ENCODE measurements around the gene GCAT.

GCAT gene

GRCh38 chr22:37811867-37812266 lies 4.1 kb downstream of the GCAT start:
- DNase-seq, result no peak

DNA sequence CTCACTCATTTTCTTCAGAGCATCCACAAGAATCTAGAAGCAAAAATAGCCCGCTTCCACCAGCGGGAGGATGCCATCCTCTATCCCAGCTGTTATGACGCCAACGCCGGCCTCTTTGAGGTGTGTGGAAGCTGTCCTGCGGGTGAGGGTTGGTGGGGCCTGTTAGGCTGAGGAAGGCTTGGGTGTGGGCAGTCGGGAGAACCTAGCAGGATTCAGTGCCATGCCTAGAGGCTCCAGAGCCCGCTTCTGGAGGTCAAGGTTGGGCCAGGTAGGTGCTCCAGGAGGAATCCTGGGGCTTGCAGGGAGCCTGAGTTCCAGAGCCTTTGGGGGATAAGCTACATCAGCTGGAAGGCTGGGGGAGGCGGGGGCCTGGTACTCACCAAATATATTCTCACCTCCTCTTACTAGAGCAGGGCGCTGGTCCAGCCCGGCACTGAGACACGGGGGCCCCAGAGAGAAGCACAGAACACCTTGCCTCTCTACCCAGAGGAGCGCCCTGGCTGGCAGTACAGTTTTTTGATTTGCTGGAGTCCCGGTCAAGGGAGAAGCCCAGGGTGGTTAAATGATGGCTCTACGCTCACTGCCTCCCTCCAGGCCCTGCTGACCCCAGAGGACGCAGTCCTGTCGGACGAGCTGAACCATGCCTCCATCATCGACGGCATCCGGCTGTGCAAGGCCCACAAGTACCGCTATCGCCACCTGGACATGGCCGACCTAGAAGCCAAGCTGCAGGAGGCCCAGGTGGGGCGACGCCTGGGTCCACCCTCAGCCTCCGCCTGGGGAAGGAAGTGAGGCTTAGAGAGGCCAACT lies 5.3 kb downstream of the GCAT start:
- DNase-seq, result no peak

DNA sequence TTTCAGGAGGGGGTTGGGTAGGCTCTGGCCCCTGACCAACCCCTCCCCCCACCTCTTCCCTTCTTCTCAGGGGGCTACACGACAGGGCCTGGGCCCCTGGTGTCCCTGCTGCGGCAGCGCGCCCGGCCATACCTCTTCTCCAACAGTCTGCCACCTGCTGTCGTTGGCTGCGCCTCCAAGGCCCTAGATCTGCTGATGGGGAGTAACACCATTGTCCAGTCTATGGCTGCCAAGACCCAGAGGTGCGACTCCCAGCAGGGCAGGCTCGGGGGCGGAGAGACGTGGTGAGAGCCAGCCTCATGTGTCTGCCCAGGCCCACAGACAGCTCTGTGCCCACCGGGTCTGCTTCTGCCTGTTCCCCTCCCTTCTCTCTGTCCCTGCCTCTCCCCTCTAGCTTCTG lies 7.9 kb downstream of the GCAT start:
- no peak for DNase-seq

DNA sequence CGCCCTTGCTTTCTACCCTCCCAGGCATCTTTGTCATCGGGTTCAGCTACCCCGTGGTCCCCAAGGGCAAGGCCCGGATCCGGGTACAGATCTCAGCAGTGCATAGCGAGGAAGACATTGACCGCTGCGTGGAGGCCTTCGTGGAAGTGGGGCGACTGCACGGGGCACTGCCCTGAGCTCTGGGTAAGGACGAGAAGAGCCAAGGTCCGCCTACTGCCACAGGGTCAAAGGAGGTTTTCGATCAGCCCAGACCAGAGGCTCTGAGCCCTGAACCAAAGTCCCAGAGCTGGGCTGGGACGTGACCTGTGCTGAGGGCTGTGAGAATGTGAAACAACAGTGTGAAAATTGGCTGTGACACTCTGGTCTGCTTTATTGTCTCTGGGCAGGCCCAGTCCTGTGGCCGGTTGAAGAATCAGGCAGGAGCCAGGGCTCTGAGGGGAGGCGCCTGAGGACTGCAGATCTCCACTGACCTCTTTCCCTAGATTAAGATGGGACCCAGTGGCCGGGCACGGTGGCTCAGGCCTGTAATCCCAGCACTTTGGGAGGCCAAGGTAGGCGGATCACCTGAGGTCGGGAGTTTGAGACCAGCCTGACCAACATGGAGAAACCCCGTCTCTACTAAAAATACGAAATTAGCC lies 8.9 kb downstream of the GCAT start:
- no peak for DNase-seq

- peak; percentile 75 to 80 for DNase-seq
These were observed 10.1 kb downstream of the GCAT start for GRCh38 chr22:37817705-37818408.

GRCh38 chr22:37818409-37819104 lies 10.8 kb downstream of the GCAT start:
- no peak for DNase-seq

- no peak for DNase-seq
These were observed 11.3 kb downstream of the GCAT start for GRCh38 chr22:37819105-37819433.

- no peak for DNase-seq
These were observed 12.6 kb downstream of the GCAT start for GRCh38 chr22:37820350-37820749.

- DNase-seq, result no peak
These were observed 14.5 kb downstream of the GCAT start for GRCh38 chr22:37822079-37822833.

DNA sequence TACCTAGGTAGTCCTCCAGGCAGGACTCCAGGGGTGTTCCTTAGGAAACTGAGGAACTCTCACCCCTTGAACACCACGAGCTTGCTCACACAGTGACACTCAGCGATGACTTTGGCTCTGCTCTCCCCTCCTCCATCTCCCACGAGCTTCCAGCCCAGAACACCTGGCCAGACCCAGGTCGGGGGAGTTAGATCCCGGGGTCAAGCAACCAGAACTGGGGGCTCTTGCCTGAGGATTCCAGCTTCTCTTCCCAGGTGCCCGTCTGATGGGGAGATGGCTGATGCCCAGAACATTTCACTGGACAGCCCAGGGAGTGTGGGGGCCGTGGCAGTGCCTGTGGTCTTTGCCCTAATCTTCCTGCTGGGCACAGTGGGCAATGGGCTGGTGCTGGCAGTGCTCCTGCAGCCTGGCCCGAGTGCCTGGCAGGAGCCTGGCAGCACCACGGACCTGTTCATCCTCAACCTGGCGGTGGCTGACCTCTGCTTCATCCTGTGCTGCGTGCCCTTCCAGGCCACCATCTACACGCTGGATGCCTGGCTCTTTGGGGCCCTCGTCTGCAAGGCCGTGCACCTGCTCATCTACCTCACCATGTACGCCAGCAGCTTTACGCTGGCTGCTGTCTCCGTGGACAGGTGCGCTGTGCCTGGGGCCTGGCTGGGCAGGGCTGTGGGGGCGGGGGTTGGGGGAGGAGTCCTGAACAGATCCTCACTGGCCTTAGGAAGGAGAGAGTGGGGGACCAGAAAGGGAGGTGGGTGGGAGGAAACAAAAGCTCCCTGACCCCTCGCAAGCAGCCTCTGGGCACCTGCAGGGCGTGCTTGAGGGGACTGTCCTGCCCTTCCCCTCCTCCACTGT lies 15.6 kb downstream of the GCAT start, which contains the start of gene GALR3:
Gene GALR3 (plus strand): TSS at position 249 of the 852 bp plus-strand sequence. CDS start 25 bp downstream, at position 274.
- DNase-seq, result no peak

- DNase-seq, result no peak
These were observed 17.2 kb downstream of the GCAT start for GRCh38 chr22:37824674-37825641.

- peak in 1 of 2 donors; percentile 44 for DNase-seq
These were observed 19.3 kb downstream of the GCAT start for GRCh38 chr22:37827056-37827455.

GRCh38 chr22:37830093-37830842 lies 22.5 kb downstream of the GCAT start:
- no peak for DNase-seq

- no peak for DNase-seq
These were observed 23.7 kb downstream of the GCAT start for GRCh38 chr22:37831472-37831871.

GRCh38 chr22:37832022-37832857 lies 24.5 kb downstream of the GCAT start:
- no peak for DNase-seq

DNA sequence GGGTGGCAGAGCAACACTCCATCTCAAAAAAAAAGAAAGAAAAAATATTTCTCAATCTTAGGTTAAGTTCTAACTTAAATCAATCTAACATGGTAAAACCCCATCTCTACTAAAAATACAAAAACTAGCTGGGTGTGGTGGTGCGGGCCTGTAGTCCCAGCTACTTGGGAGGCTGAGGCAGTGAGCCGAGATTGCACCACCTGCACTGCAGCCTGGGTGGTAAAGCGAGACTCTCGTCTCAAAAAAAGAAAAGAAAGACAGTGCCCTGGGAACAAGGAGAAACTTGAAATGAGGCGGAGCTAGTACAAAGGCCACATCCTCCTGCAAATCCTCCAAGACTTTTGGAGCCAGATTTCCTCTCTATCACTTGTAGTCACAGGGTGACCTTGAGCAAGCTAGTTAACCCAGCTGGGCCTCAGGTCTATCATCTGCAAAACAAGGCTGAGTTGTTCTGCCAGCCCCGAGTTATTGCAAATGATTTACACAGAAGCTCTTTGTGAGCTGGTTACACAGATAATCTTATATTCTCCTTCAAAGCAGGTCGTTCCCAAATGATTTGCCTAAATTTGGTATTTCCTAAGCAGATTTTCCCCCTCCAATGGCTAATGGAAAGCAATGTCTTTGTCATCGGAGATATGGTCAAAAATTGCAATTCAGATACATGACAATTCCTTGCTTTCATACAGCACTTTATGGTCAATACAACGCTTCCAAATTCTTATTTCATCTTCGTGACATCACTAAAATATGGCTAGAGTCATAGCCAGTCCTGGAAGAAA lies 34.5 kb downstream of the GCAT start:
- no peak for DNase-seq

- DNase-seq, result no peak
These were observed 36.0 kb downstream of the GCAT start for GRCh38 chr22:37843741-37844089.

DNA sequence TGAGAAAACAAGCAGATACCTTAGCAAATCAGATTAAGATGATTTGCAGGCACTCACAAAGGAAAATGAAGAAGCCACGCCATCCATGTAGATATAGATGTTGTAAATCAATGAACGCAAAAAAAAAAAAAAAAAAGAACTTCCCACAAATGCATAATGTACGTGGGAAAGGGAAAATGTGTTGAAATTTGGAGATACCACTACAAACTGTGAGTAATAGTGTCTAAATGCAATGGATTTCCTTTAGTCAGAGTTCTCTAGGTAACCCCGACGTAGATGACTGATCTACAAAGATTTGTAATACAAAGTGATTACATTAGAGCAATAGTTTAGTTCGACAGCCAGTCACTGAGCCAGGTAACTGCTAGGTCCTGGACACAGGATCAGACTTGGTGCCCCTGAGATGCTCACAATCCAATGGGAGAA lies 37.2 kb downstream of the GCAT start:
- DNase-seq, result no peak
